Liver (tissue), 3 donors: ENCODE data around the gene PPM1D.
"Not testable (repeated sequence)": the region's sequence is repeated elsewhere in the genome, so short reads cannot be mapped to it uniquely, and the experiment has no call there.

Experiments
- ATF3 ChIP-seq: IDR thresholded peaks from 2 replicates; pipeline ENCODE4 v1.6.1; 2016; ENCODE audit warnings: antibody characterized with exemption
- CTCF ChIP-seq: fragments of 150-350 bp; IDR thresholded peaks from 2 replicates; pipeline ENCODE4 v1.5.1; 2017; ENCODE audit warnings: improper control_type of control experiment, low read depth, low read length; ENCODE audit not compliant: missing input control
- EGR1 ChIP-seq, 2 donors: IDR thresholded peaks; 2 replicates each; pipeline ENCODE4 v1.6.1; 2016 to 2018; ENCODE audit warnings: antibody characterized with exemption in 2 of 2, low read depth in 2 of 2
- FOXA1 ChIP-seq: IDR thresholded peaks from 2 replicates; pipeline ENCODE4 v1.6.1; 2016; ENCODE audit warnings: antibody characterized with exemption
- GABPA ChIP-seq, 2 donors: IDR thresholded peaks in 1 of 2; conservative IDR thresholded peaks in 1 of 2; 2 replicates each; pipeline ENCODE4 v1.6.1; 2016; ENCODE audit warnings: antibody characterized with exemption in 2 of 2, mild to moderate bottlenecking in 1 of 2, moderate library complexity in 1 of 2
- HNF4G ChIP-seq: IDR thresholded peaks from 2 replicates; pipeline ENCODE4 v1.6.1; 2016; ENCODE audit warnings: antibody characterized with exemption
- JUND ChIP-seq, 2 donors: IDR thresholded peaks; 2 replicates each; pipeline ENCODE4 v1.6.1; 2016; ENCODE audit warnings: antibody characterized with exemption in 2 of 2
- MAX ChIP-seq: IDR thresholded peaks from 2 replicates; pipeline ENCODE4 v1.6.1; 2016; ENCODE audit warnings: antibody characterized with exemption
- RAD21 ChIP-seq, 2 donors: IDR thresholded peaks; 2 replicates each; pipeline ENCODE4 v1.6.1; 2016; ENCODE audit warnings: antibody characterized with exemption in 2 of 2, mild to moderate bottlenecking in 2 of 2
- REST ChIP-seq: IDR thresholded peaks from 2 replicates; pipeline ENCODE4 v1.6.1; 2016; ENCODE audit warnings: antibody characterized with exemption, mild to moderate bottlenecking
- RXRA ChIP-seq, 2 donors: IDR thresholded peaks; 2 replicates each; pipeline ENCODE4 v1.6.1; 2017 to 2018; ENCODE audit warnings: antibody characterized with exemption in 2 of 2, mild to moderate bottlenecking in 1 of 2
- SP1 ChIP-seq: IDR thresholded peaks from 2 replicates; pipeline ENCODE4 v1.6.1; 2018; ENCODE audit warnings: antibody characterized with exemption, mild to moderate bottlenecking
- TAF1 ChIP-seq: conservative IDR thresholded peaks from 2 replicates; pipeline ENCODE4 v1.6.1; 2016; ENCODE audit warnings: antibody characterized with exemption, mild to moderate bottlenecking
- YY1 ChIP-seq: IDR thresholded peaks from 2 replicates; pipeline ENCODE4 v1.6.1; 2016; ENCODE audit warnings: antibody characterized with exemption, mild to moderate bottlenecking
- donor health status: healthy.
- donor health status: healthy.

- TF ChIP-seq CTCF; MAX; YY1; REST; RAD21 (IDR thresholded peaks at IDR 0.05); GABPA (IDR thresholded peaks at IDR 0.05 in 1 of 2, conservative IDR thresholded peaks at IDR 0.05 in 1 of 2); EGR1 (IDR thresholded peaks at IDR 0.05; ENCODE audit: low read depth in 2 of 2); FOXA1; ATF3; TAF1; SP1; RXRA (IDR thresholded peaks at IDR 0.05); HNF4G; JUND (IDR thresholded peaks at IDR 0.05): not testable (repeated sequence)
Measured at GRCh38 chr17:60674637-60675036, 74.6 kb downstream of the PPM1D start.
